GM19099 (cell line): ENCODE data around the gene UBE2E2.

ENCODE experiments used
- POLR2A ChIP-seq: IDR thresholded peaks from 3 replicates; pipeline ENCODE4 v1.6.1; 2011; ENCODE audit warnings: low read depth; ENCODE audit not compliant: insufficient read length; ENCODE audit errors: extremely low read depth

UBE2E2 gene

DNA sequence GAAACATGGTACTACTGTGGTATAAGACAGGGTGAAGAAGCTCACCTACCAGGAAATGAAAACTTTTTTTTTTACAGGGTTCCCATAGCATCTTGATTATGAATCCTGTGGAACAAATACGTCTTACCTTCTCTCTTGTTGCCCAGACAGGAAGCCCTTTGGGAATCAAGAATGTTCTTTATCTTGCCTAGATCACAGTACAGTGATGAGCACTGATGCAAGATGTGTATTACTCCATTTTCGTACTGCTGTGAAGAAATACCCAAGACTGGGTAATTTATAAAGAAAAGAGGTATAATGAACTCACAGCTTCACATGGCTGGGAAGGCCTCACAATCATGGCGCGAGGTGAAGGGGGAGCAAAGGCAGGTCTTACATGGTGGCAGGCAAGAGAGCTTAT is 281.3 kb downstream of the UBE2E2 start:
- no peak for TF ChIP-seq POLR2A

DNA sequence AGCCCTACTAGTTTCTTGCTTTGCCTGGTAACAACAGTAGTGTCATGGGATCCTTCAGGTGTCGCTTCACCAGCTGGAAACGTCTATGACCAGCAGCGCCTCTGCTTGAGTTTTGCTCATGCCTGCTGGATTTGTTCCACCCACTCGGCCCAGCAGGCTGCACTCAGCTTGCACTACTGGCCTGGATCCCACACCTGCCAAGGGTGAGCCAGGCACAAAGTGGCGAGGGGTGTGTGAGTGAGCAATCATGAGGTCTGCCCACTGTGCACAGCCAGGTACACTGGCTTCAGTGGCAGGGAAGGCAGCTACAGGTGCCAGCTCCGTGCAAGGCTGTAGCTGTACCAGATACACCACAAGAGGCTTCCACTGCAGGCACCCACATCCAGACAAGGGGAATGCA is 282.8 kb downstream of the UBE2E2 start:
- TF ChIP-seq POLR2A, result no peak

DNA sequence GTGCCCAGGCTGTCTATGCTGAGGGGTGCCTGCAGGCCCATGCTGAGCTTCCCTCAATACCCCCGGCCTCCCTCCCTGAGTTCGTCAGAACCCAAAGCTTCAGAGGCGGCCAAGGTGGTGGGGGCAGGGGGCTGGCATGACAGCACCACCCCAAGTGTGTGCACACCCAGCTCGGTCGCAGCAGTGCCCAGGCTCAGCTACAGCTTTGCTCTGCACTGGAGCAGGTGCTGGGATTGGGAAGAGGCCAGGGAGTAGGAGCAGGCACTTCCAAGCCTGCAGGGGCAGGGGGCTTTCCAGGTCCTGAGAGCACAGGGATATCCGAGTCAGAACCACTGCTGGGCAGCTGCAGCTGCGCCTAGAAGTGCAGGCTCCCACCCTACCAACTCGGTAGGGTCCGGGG is 283.9 kb downstream of the UBE2E2 start:
- no peak for TF ChIP-seq POLR2A

DNA sequence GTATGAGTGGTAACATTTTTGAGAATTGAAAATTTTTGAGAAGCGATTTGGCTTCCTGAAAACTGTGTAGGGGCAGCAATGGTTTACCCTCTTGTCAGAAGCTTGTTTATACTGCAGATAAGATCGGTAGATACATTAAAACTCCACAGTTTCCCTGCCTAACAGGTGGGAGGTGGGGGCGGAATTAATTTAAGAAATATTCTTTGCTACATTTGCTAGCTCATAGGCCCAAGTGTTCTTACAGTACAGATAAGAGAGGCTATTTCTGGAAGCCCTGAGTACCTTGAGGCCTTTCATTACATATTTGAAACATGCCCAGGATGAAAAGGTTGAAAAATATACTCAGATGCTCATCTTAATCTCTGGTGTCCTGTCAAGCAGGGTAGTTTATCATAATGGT is 285.5 kb downstream of the UBE2E2 start:
- TF ChIP-seq POLR2A, result no peak

DNA sequence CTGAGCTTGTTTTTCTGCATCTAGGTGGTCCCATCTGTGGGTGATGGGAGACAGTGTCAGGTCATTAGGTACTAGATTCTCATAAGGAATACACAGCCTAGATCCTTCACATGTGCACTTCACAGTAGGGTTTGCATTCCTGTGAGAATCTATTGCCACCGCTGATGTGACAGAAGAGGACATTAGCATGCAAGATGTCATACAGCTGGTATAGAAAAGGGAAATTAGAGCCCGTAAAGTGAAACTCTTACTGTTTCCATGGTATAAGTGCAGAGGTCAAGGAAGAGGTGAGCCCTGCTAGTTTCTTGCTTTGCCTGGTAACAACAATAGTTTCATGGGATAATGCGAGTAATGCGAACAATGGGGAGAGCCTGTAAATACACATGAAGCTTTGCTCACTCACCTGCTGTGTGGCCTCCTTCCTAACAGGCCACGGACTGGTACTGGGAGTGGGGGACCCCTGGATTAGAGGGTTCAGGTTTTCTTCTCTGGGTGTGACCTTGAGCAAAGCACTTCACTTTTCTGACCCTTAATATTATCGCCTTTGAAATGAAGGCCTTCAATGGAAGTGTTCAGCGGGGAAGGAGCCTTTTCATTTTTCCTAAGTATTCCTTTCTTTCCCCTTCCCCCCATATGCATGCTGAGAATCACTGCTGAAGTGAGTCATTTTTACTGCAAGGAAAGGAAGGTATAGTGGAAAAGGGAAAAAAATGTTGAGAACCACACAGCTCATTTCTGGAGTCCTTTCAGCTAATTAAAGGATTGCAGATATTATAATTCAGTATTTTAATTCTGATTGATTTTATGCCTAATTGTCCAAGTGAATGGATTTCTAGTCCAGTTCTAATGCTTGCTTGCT is 286.4 kb downstream of the UBE2E2 start:
- TF ChIP-seq POLR2A, result no peak

GRCh38 chr3:23490459-23490858 is 287.3 kb downstream of the UBE2E2 start:
- no peak for TF ChIP-seq POLR2A

- TF ChIP-seq POLR2A, result no peak
Observed at GRCh38 chr3:23492057-23492456, 288.9 kb downstream of the UBE2E2 start.

DNA sequence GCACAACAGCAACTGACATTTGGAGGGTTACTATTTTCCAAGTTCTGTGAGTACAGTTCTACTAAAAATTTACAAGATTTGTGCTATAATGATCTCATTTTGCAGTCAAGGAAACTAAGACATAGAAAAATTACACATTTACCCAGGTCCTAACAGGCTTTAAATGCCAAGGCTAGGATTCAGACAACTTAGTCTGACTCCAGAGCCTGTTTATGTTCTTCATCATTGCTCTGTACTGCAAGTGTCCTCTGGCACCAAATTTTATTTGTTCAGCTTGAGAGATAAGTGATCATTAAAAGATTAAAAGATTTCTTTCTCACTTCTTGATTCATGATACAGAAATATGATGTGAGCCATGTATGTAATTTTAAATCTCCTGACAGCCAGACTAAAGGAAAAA is 290.8 kb downstream of the UBE2E2 start:
- TF ChIP-seq POLR2A, result no peak

DNA sequence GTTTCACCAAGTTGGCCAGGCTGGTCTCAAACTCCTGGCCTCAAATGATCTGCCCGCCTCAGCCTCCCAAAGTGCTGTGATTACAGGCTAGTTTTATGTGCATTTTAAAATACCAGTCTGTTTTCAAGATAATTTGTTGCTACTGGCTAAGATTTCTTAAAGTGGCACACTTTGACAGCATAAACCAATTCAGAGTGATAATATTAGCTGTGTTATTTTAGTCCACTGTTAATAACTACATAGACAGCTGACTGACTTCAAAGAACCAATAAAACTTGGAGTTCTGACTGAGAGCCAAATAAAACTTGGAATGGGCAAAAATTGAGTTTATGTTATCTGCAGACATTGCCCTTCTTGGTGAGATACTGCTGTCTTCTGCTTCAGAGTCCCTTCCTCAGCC is 291.8 kb downstream of the UBE2E2 start:
- TF ChIP-seq POLR2A, result no peak

DNA sequence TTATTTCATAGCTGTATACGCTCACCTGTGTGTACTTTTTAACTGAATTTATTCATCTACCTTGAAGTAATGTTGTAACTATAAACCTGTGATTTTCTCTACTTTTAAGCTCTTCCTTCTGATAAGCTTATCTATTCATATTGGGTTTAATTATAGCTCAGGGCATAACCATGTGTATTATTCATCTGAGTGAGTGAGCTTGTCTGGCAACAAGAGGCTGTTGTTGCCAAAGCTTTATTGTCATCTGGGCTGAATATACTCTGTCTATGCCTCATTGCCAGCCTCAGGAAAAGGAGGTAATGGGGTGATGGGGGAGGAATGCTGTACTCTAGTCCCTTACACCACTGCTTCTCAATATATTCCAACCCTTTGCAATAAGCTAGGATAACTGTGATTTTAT is 292.4 kb downstream of the UBE2E2 start:
- TF ChIP-seq POLR2A, result no peak

- no peak for TF ChIP-seq POLR2A
Observed at GRCh38 chr3:23496165-23496564, 293.0 kb downstream of the UBE2E2 start.

DNA sequence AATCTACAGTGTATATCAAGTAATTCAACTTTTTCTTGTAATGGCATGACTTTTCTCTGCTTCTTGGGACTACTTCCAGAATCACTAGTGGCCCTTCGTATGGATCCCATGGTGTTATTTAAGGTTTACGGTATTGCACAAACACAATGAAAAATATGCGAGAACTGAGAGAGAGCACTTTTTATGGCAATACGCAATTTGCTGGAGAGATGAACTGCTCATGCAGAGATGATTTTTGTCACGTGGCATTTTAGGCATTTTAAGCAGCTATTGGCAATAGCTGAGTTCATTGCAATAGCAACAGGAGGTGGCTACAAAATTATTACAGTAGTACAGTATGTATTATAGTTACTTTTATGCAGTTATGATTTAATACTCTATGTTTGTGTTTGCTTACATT is 294.0 kb downstream of the UBE2E2 start:
- no peak for TF ChIP-seq POLR2A

- no peak for TF ChIP-seq POLR2A
Observed at GRCh38 chr3:23501201-23501802, 298.2 kb downstream of the UBE2E2 start.

DNA sequence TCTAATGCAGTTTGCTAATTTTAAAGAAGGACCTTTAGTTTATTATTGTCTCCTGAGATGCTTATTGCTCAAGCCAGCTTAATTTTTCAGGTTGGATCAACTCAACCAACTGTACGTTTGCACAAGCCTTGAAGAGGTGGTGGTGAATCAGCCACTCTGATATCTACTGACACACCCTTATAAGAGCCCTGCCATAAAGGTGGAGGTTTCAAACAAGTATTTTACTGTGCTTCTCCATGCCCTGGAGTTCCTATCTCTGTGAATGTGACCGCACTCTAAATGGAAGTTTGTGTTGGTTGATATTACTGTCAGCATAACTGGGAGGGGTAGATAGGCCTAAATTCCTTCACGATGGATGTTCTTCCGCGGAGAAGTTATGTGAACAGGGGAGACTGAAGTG is 305.3 kb downstream of the UBE2E2 start:
- no peak for TF ChIP-seq POLR2A

DNA sequence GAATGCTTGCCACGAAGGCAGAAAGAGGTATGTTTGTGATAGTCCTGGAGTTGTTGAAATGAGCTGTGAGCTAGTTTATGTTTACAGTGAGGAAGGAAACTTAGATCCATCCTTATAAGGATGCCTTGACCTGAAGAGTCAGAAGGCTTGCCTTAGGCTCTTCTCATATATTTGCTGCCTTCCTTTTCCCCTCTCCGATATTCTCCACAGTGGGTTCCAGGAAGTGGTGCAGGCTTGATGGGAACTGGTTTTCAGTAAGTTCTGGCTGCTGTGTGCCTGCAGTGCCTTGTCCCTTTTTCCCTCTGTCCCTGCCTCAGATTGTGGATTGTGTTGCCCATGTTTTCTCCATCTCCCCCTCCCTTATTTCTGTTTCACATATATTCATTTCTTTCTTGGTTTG is 315.3 kb downstream of the UBE2E2 start:
- no peak for TF ChIP-seq POLR2A

GRCh38 chr3:23519314-23520208 is 316.4 kb downstream of the UBE2E2 start:
- no peak for TF ChIP-seq POLR2A

DNA sequence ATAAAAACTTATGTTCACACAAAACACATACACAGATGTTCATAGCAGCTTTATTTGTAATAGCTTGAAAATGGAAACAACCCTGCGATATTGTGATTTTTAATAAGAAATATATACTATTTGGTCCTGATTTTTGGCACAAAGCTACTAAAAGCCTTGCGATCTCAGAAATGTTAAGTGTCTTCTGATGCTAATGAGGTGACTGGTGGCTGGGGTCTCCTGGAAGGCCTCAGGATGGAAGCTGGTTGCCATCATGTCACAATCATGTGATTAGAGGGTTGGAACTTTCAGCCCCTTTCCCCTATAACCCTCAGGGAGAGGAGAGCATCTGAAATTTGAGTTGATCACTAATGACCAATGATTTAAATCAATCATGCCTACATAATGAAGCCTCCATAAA is 324.2 kb downstream of the UBE2E2 start:
- TF ChIP-seq POLR2A, result no peak
